NCI-H1092 treated with DMSO at 0.1 percent for 48 hours (cell line): Measurements from ENCODE around the gene PARP1.

ENCODE experiments used
- DNase-seq: peaks from one replicate; lab custom pipeline; 2025; lab: John Stamatoyannopoulos, UW

PARP1 gene

DNA sequence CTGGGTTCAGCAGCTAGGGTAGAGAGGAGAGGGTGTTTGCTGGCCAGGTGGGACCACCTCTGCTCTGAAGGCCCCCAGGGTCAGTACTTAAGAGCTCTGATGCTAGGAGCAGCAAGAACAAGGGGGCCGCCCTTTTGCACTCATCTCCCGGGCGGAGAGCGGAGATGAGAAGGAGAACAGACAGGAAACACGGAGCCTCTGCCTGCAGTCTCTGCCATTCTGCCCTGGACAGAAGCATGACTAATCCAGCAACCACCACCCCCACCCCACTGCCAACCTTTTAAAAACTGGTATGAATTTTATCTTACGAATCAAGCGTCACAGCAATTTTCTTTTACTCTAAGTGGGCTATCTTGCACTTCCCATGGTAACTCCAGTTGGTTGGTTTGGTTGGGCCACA lies 34.5 kb downstream of the PARP1 start:
- DNase-seq = no peak

DNA sequence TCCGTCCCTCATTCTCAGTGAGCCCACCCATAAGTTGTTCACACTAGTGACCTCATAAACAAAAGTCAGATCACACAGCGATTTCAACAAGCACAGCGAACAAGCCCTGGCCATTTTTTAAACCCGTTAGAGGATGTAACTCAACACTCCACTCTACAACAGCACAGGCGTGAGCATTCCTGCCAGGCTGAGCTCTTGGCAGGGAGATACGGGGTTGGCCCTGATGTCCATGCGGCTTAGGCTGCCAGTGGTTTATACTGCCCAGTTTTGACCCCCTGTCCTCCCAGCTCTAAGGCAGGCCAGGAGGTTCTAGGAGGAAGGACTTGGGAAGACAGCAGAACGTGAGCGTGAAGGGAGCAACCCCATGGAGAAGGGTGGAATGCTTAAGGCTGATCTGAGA lies 35.0 kb downstream of the PARP1 start:
- DNase-seq = no peak

DNA sequence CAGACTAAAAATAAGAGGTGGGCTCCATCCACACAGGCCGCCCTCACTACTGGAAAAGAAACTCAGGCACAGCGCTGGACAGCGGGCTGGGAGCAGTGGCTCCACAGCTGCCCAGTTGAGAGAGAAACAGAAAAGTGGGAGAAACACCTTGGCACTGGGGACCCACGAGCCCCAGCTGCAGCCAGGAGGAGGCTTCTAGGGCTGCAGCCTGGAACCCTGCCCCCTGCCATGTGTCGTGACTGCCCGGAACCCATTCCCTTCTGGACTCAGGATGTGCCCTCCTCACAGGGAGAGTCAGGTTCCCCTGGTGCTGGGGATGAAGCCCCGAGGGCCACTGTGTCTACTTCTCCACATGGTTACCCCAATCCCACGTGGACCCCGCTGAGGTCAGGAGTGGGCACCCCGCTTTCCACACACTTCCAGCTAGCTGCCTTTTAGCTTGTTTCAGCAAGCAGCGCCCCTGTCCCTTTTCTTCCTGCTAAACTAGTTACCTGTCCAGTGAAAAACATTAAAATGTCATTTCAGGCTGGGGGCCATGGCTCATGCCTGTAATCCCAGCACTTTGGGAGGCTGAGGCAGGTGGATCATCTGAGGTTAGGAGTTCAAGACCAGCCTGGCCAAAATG lies 35.9 kb downstream of the PARP1 start:
- DNase-seq = no peak

DNA sequence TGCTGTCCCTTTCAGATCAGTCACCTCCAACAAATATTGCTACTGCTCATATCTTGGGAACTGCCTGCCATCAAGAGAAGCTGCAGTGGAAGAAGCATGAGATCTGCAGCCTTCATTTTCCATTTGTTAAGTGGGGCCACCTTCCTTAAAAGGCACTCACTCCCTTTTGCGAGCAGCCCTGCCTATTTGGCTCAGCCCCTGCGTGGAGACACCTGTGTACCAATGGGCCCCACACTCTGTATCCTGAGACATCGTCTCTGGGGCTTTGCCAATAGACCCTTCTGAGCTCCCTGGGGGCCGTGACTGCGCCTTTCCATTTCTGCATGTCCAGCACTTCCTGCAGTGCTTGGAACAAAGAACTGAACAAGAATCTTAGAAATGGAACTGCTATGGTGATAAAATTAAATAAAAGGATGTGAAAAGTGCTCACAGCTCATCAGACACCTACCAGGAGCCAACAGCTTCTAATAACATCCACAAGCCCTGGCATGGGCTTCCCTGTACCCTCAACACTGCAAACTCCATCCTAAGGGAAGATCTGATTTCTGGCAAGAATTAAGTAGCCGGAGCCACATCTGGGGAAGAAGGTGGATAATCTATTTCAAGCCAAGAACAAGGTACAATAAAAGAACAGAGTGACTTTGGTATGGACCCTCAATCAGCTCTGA lies 36.7 kb downstream of the PARP1 start:
- DNase-seq = no peak

DNA sequence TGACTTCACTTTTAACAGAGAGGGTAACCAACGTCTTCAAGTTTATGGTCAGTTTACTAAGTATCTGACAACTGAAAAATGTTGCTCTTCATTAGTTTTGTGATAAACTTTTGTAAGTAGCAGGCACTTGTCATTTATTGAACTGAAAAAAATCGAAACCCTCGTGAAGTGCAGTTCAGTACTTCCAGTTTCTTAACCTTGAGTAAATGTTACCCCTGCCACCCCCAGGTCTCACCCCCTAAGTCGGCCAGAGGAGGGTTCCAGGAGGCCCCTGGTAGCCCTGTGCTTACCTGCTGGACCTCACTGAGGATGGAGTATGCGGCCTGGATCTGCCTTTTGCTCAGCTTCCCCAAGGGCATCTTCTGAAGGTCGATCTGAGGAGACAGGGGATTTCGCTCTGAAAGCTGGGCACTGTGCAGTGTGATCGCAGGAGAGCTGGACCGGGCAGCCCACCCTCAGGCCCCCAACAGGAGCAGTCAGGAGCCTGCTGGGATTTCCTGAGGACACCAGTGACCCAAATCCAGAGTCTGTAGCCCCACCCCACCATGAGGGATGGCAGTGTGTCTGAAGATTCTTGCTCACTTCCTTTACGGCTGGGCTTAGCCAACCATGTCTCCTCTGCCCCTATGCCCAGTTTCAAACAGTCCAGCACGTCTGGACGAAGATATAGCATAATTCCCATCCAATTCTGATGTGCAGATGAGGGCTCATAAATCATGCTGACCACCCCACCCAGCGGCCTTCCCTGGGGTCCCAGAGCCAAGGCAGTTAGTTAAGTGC lies 37.6 kb downstream of the PARP1 start:
- DNase-seq = no peak

DNA sequence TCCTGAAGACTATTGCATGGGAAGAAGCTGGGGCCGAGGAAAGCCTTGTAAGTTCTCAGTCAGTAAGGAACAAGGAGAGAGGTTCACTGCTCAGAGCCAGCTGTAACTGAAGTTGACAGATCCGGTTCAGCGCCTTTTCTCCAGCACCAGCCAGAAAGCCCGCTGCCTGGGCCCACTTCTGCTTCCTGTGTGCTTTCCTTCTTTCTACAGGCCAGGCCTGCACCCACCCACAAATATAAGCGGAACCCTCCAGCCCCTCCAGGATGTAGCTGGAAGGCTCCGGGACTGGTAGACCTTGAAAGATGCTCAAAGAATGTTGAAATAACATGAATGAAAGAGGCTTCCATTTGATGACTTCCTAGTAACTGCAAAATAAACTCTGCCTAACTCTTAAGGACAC lies 38.8 kb downstream of the PARP1 start:
- DNase-seq = no peak

DNA sequence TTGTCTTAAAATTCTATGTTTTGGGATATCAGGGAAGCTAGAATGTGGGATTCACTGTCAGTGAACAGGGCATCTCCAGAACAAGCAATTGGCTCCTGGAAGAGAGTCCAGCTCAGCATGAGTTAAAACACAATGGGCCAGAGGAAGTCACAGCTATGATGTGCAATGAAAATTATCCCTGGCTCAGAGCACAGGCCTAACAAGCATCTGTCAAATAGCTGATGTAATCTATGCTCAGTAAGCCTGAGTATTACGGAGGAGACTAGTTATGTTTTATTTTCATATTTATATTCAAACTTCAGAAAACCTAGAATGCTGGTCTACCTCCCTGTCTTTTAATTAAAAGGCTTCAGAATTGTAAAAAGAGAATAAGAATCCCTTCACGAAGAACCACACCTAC lies 41.6 kb downstream of the PARP1 start:
- DNase-seq = no peak

DNA sequence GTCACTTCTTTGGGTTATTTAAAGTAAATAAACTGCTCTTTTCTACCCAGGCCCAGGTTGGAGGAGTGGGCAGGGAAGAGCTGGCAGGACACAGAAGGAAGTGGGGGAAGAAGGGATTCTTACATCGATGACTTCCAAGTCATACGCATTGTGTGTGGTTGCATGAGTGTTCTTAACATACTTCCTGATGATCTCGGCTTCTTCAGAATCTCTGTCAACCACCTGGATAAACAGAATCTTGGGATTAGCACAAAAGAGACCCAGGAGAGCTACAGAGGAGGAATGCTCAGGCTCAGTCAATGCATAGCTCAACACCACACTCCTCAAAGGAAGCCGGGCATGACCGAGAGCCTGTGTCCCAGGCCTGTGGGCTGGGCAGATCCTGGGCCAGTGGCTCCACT lies 42.1 kb downstream of the PARP1 start:
- DNase-seq = no peak

DNA sequence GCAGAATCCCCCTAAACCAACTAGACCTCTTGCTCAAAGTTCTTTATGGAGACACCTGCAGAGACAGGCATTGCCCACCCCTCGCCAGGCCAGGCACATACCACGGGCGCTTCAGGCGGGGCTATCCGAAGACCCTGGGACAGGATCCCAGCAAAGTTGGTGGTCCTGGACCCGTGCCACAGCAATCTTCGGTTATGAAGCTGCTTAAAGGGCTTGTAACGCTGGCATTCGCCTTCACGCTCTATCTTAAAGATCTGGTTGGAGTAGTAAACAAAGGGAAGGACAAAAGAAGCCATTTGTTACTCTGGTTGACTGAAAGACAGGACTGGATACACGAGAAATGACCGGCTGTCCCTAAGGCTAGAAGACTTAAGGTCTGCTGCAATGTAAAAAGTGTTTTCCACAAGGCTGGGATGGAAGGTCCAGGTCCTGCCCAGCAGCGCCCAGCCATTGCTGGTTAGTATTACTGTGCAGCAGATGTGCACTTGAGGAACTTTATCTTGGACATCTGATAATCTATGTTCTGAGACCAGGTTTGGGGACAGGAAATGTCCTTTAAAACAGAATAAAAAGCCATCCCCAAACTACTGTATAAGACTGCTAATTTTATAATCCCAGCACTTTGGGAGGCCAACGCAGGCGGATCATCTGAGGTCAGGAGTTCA lies 42.9 kb downstream of the PARP1 start:
- no peak for DNase-seq

DNA sequence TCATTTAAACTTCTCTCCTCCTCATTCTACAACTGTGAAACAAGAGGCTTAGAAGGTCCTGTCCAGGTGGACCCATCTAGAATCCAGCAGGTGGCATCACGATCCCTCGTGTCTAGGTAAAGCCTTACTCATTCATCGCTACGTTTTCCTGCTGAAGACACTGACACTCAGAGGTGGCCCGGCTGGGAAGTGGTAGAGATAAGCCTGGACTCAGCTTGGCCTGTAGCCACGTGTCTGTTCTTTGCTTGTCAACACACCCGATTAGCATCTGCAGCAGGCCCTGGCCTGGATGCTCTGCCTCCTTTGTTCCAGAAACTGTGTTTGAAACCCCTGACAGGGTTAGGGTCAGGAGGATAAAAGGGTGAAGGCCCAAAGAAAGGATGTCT lies 43.4 kb downstream of the PARP1 start:
- no peak for DNase-seq

DNA sequence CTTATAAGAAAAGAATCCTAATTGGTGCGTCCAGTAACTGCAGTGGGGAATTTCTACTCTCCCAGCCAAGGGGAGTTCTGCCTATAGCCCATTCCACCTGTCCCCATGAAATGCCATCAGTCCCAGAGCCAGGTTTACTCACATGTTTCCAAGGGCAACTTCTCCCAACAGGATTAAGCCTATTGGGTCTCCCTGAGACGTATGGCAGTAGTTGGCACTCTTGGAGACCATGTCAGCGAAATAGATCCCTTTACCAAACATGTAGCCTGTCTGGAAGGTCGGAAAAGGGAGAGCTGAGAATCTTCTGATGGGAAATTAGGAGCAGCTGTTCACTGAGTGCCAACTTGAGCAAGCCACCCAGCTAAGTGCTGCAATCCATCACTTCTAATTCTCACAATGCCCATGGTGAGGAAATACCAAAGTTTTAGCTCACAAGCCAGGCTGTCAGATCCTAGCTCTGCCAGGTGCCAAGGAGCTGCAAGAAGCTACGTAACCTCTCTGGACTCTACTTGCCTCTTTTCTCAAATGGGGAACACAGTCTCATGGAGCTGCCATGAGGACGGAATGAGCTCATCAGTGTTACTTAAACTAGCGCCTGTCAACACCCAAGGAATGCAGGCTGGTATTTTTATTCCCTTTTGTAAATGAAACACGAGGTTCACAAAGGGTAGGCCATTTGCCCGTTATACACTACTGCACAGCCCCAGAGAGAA lies 43.9 kb downstream of the PARP1 start:
- no peak for DNase-seq

DNA sequence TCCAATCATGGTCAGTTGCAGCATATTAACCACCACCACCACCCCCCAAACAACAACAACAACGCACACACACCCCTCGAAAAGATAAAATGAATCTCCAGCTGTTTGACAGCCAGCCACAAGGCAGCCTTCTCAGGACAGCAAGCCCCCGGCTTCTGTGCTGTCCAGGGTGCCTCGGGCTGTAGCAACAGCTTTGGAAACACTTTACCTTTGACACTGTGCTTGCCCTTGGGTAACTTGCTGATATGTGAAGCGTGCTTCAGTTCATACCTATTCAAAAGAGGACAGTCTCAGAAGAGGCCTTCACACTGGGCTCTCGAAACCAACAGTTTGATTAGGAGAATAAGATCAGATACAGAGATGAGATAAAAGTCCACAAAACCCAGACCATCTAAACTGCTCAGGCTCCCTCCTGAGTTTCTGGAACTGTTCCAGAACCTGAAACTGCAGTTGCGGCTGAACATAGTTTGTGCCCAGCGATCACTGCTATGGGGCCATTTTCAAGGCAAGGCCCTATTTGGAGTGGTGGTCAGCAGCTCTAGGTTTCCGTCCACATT lies 44.9 kb downstream of the PARP1 start:
- no peak for DNase-seq

DNA sequence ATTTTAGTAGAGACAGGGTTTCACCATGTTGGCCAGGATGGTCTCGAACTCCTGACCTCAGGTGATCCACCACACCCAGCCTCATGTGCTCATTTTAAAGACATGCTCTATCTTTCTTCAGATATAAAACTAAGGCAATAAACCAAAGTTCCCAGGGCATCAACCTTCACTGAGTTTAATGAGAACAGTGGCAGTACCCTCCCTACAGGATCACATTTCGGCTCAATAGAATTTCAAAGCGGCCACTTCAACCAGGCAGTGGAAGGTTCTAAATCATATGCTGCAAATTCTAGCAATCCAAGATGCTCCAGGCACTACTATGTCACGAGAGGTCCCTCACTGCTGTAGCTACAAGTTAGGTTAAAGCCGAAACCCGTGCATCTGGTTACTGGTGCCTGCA lies 45.5 kb downstream of the PARP1 start:
- DNase-seq = no peak

DNA sequence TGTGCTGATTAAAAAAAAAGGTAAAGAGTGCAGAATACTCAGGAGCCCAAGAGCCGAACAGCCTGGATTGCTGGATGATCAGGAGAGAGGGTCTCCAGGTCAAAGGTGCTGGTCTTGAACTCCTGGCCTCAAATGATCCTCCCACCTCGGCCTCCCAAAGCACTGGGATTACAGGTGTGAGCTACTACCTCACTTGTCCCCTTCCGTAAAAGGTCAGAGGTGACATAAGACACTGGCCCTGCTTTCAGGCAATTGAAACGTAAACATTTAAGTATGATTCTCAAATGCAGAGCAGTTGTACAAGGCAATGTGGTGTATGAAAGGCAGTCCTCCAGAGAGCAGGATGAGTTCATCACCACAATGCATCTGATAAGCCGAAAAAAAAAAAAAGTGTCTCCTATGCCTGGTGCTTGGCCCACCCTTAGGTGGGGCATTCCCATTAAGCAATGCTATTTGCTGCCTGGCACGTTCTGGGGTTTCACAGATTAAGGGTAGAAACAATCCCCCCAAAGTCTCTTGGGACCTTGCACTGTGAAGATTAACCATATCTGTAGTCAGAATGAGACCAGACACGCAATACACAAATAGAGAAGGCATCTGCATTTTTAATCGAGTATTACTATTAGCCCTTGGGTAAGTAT lies 47.7 kb downstream of the PARP1 start:
- DNase-seq = no peak

DNA sequence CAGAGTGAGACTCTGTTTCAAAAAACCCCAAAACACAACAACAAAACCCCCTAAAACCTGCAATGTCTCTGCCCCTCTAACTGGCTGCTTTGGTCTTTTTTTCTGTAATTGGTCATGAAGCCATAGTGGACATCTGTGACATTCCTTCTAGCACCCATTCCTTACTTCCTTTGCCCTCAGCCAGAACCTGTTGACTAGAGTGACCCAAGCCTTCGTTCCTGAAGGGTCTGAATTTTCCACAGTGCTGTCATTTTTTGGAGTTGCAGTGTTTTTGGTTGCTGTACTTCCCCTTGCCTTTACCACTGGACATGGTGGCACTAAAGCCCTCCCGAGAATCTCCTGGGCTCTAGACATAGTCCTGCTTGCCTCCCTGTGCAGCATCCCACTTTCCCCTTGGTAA lies 50.5 kb downstream of the PARP1 start:
- no peak for DNase-seq

DNA sequence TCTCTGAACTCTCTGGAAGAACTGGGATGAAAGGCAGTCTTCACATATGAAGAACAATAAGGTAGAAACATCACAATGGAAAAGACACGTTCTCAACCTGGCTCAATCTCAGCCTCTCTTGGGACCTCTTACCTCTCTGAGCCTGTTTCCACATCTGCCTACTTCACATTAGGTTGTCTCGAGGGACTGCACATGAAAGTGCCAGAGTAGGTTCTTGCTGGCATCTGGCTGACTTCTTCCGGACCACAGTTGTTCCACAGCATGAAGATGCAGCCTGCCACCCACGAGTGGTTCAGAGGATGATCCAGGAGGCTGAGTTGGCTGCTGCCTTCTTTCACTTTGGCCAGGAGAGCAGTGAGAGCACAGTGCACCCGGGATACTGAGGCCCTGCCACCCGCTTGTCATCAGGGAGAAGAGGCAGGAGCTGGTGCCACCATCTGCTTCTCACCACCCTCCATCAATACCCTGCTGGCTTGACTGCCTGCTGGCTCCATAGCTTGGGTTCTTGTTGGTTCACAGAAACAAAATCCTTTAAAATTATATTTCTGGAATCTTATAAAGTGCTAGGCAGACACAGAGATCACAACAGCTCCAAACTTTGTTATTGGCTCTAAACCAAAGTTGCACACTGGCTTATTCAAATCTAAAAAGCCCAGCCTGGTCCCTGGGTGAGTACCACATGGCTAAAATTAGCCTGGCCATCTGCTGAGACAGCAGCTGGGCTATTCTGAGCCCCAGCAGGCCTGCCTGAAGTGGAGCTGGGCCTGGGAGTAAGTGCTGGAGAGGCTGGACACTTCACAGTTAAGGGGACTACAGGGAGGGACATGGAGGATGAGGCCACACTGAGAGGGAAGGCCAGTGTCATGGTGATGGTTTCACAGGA lies 52.0 kb downstream of the PARP1 start:
- DNase-seq = peak; percentile 38

DNA sequence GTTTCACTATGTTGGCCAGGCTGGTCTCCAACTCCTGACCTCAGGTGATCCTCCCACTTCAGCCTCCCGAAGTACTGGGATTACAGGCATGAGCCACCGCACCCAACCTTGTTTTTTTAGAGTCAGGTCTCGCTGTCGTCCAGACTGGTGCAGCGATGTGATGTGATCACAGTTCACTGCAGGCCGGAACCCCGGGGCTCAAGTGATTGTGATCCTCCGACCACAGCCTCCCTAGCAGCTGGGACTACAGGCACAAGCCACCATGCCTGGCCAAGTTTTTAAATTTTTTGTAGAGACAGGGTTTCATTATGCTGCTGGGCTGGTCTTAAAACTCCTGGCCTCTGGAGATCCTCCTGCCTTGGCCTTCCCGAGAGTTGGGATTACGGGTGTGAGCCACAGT lies 52.9 kb downstream of the PARP1 start:
- DNase-seq = no peak

DNA sequence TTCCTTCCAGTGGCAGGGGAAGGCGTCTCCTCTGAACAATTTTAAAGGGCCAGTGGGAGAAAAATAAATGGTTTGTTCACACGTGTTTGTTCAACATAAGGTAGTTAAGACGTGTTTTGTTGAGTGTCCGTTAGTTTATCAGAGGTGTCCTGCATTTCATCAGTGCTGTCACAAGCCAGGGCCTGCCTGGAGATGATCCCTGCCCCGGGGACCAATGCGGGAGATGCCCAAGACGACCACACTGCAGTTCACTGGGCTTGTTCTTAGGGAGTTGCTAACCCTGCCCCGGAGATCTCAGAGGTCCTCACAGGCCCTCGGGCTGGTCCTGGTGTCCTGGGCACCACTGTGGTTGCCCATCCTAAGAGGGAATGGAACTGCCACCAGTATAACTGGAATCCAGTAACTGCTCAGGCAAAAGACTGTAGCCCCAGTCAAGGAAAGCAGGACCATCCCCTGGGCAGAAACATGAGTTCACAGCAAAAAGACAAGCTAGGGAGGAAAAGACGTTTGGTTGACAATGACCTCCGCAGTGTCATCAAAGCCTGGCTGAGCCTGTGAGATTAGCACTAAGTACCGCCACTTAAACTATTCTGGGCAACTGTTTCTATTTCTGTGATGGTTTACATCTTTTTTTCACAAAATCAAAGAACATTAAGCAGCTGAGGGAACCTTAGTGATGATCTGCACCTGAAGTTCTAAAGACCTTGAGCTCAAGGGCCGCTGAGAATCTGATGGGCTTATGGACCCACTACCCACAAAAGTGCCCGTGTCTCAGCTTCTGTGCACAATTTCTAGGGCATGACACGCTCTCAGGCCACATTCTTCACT lies 54.0 kb downstream of the PARP1 start:
- DNase-seq = no peak

DNA sequence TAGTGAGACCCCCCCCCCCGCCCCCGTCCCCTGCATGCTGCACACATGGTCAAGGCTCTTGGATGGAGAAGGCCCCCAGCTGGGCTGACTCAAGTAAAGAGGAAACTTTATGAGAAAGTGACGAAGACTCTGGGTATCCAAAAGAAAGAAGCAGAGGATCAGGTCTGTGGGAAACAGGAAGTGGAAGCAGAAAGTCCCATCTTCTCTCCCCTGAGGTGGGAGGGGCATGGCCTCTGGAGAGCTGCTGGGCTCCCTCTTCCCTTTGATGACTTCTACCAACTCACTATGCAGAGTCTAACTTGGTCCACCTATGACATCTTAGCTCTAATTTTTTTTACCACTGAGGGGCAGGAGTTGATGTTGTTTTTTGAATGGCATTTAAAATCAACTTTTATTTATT lies 56.2 kb downstream of the PARP1 start:
- DNase-seq = no peak

DNA sequence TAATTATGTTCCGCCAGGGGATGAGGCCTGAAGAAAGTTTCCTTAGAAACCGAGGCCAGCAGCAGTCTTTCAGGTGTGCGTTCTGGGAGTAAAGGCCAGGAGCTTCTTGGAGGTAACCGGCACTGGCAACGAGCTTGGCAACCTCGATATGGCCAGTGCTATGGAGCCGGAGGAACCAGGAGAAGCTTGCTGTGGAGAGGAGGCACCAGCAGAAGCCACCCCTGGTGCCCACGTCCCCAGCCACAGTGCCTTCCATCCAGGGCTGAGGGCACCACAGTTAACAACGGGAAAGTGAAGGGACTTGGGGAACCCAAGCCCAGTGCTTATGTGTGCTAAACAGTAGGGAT lies 57.4 kb downstream of the PARP1 start:
- DNase-seq = no peak
